HepG2 (cell line): ENCODE data around the gene HOXC5. TPM values are rescaled to one million over a fixed set of nuclear protein-coding genes. Genes with fewer than 3 reads are reported as not detected.

Source experiments
- DMAP1 ChIP-seq: IDR thresholded peaks from 2 replicates; pipeline ENCODE4 v1.6.1; 2016
- FOSL1 ChIP-seq: sonication (generic); formaldehyde crosslinking; IDR thresholded peaks from 2 replicates; pipeline ENCODE4 v1.9.0; 2021; ENCODE audit warnings: missing genetic modification reagents, borderline replicate concordance
- GATAD1 ChIP-seq: IDR thresholded peaks from 2 replicates; pipeline ENCODE4 v1.6.1; 2016; ENCODE audit warnings: missing genetic modification reagents, missing compliant biosample characterization
- IRF2 ChIP-seq: IDR thresholded peaks from 2 replicates; pipeline ENCODE4 v1.6.1; 2018; ENCODE audit warnings: missing genetic modification reagents, missing compliant biosample characterization
- MEIS1 ChIP-seq: sonication (generic); formaldehyde crosslinking; IDR thresholded peaks from 2 replicates; pipeline ENCODE4 v1.9.0; 2021; ENCODE audit warnings: mild to moderate bottlenecking, missing genetic modification reagents, moderate library complexity, borderline replicate concordance
- NBN ChIP-seq: fragments of 450-650 bp; conservative IDR thresholded peaks from 2 replicates; pipeline ENCODE4 v1.6.1; 2017
- NRL ChIP-seq: sonication (generic); formaldehyde crosslinking; IDR thresholded peaks from 2 replicates; pipeline ENCODE4 v1.5.0; 2020; ENCODE audit warnings: missing genetic modification reagents, mild to moderate bottlenecking, moderate library complexity, borderline replicate concordance
- XRCC5 ChIP-seq: fragments of 200-400 bp; formaldehyde crosslinking; optimal IDR thresholded peaks from 2 replicates; pipeline ENCODE3; 2017; ENCODE audit warnings: mild to moderate bottlenecking, low read length
- YEATS4 ChIP-seq: sonication (generic); formaldehyde crosslinking; IDR thresholded peaks from 2 replicates; pipeline ENCODE4 v1.4.0; 2020; ENCODE audit warnings: missing genetic modification reagents, borderline replicate concordance
- YY1 ChIP-seq: IDR thresholded peaks from 2 replicates; pipeline ENCODE4 v1.6.1; 2011; ENCODE audit warnings: low read length, low read depth, moderate library complexity, mild to moderate bottlenecking; ENCODE audit not compliant: insufficient read depth, insufficient replicate concordance
- ZNF235 ChIP-seq: sonication (generic); formaldehyde crosslinking; IDR thresholded peaks from 2 replicates; pipeline ENCODE4 v1.8.1; 2023; ENCODE audit warnings: mild to moderate bottlenecking, missing genetic modification reagents, borderline replicate concordance
- ZNF451 ChIP-seq: sonication (generic); formaldehyde crosslinking; IDR thresholded peaks from 2 replicates; pipeline ENCODE4 v1.5.0; 2020; ENCODE audit warnings: mild to moderate bottlenecking, missing genetic modification reagents
- ZNF615 ChIP-seq: sonication (generic); formaldehyde crosslinking; IDR thresholded peaks from 2 replicates; pipeline ENCODE4 v1.5.0; 2020; ENCODE audit warnings: mild to moderate bottlenecking, missing genetic modification reagents, borderline replicate concordance
- polyA plus RNA-seq, 8 experiments: library from polyadenylated mRNA; depleted of rRNA in 3 of 8; stranded (reverse) in 7 of 8; unstranded in 1 of 8; fragments of >200 nt; fragmentation: Illumina TruSeq in 4 of 8; extraction: Trizol in 4 of 8; gene quantifications; 2 replicates each; pipeline versions ENCODE4 v1.2.1 to v1.2.3, GENCODE V29; 2011 to 2016; ENCODE audit warnings: low read depth in 4 of 8, missing spikeins in 1 of 8, mixed read lengths in 1 of 8; ENCODE audit not compliant: insufficient read depth in 1 of 8
- total RNA-seq, 5 experiments: library from RNA; depleted of rRNA; stranded (reverse); fragments of >200 nt; fragmentation: Illumina TruSeq; extraction: Trizol; gene quantifications; 2 replicates each; pipeline ENCODE4 v1.2.3, GENCODE V29; 2016; ENCODE audit warnings: low read depth in 1 of 5
- TF ChIP-seq, protein P1 (sequence below): IDR thresholded peaks from 2 replicates; pipeline ENCODE4 v1.6.1; 2016
- TF ChIP-seq, protein P2 (sequence below): IDR thresholded peaks from 2 replicates; pipeline ENCODE4 v1.6.1; 2012; ENCODE audit warnings: inconsistent platforms
- TF ChIP-seq, protein P3 (sequence below): IDR thresholded peaks from 2 replicates; pipeline ENCODE4 v1.6.1; 2016
- TF ChIP-seq, protein P4 (sequence below): sonication (generic); formaldehyde crosslinking; IDR thresholded peaks from 2 replicates; pipeline ENCODE4 v1.5.0; 2020; ENCODE audit warnings: mild to moderate bottlenecking, low read depth, missing genetic modification reagents, borderline replicate concordance
- TF ChIP-seq, protein P5 (sequence below): sonication (generic); formaldehyde crosslinking; IDR thresholded peaks from 2 replicates; pipeline ENCODE4 v1.5.1; 2020; ENCODE audit warnings: mild to moderate bottlenecking, missing genetic modification reagents, borderline replicate concordance
- TF ChIP-seq, protein P6 (sequence below): sonication (generic); formaldehyde crosslinking; IDR thresholded peaks from 2 replicates; pipeline ENCODE4 v1.4.0; 2020; ENCODE audit warnings: missing genetic modification reagents

HOXC5 gene
- total and polyA plus RNA-seq, 2 of the 13 experiments (the other 11 are each of a cell fraction or from before 2014, with no cell fraction given) = not detected

DNA sequence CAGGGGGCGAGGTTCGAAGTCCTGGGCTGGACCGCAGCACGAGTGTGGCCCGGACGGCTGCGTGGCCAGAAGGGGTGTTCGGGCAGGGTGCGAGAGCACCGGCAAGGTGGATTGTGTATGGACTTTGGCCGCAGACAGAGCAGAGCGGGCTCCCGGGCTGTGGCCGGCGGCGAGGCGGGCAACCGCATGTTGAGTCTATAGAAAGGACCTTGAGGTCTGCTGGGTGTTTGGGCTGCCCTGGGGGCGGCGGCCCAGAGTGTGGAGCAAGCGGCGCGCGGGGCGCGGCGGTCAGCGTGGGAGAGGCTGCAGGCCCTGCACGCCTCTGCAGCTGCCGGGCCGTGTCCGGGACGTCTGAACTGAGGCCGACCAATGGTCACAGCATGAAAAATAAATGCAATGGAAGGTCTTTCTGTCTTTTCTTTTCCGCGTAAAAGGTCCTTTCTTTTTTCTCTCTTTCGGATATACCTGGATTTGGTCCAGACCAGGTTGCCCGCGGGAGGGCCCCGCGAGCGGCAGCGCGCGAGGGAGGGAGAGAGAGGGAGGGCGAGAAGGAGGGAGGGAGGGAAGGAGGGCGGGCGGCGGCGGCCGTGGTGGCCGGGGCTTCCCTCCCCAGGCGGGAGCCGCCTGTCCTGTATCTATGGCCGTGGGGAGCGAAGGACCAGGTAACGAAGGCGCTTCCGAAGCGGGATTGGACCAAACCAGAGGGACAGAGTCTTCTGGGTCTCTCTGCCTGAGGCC is 38.4 kb upstream of the HOXC5 start (continued):
- TF ChIP-seq, protein P1, sequence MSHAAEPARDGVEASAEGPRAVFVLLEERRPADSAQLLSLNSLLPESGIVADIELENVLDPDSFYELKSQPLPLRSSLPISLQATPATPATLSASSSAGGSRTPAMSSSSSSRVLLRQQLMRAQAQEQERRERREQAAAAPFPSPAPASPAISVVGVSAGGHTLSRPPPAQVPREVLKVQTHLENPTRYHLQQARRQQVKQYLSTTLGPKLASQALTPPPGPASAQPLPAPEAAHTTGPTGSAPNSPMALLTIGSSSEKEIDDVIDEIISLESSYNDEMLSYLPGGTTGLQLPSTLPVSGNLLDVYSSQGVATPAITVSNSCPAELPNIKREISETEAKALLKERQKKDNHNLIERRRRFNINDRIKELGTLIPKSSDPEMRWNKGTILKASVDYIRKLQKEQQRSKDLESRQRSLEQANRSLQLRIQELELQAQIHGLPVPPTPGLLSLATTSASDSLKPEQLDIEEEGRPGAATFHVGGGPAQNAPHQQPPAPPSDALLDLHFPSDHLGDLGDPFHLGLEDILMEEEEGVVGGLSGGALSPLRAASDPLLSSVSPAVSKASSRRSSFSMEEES = no peak
- TF ChIP-seq ZNF451 (CRISPR knock-in tag) = no peak
- TF ChIP-seq, protein P2, sequence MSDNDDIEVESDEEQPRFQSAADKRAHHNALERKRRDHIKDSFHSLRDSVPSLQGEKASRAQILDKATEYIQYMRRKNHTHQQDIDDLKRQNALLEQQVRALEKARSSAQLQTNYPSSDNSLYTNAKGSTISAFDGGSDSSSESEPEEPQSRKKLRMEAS = peak; percentile 87
- TF ChIP-seq, protein P3, sequence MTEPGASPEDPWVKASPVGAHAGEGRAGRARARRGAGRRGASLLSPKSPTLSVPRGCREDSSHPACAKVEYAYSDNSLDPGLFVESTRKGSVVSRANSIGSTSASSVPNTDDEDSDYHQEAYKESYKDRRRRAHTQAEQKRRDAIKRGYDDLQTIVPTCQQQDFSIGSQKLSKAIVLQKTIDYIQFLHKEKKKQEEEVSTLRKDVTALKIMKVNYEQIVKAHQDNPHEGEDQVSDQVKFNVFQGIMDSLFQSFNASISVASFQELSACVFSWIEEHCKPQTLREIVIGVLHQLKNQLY (CRISPR knock-in tag) = no peak
- peak; percentile 17 for TF ChIP-seq YY1
- no peak for TF ChIP-seq ZNF615 (CRISPR knock-in tag)
- peak; percentile 51; the same call in 1 of the 2 replicates for TF ChIP-seq DMAP1 (CRISPR knock-in tag)
- TF ChIP-seq, protein P4, sequence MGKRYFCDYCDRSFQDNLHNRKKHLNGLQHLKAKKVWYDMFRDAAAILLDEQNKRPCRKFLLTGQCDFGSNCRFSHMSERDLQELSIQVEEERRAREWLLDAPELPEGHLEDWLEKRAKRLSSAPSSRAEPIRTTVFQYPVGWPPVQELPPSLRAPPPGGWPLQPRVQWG (CRISPR knock-in tag) = no peak
- TF ChIP-seq XRCC5 = peak; percentile 48
- TF ChIP-seq MEIS1 (CRISPR knock-in tag) = peak; percentile 31; the same call in 1 of the 2 replicates
- TF ChIP-seq FOSL1 (CRISPR knock-in tag) = no peak
- no peak for TF ChIP-seq NBN
- no peak for TF ChIP-seq GATAD1 (CRISPR knock-in tag)
- TF ChIP-seq, protein P5, sequence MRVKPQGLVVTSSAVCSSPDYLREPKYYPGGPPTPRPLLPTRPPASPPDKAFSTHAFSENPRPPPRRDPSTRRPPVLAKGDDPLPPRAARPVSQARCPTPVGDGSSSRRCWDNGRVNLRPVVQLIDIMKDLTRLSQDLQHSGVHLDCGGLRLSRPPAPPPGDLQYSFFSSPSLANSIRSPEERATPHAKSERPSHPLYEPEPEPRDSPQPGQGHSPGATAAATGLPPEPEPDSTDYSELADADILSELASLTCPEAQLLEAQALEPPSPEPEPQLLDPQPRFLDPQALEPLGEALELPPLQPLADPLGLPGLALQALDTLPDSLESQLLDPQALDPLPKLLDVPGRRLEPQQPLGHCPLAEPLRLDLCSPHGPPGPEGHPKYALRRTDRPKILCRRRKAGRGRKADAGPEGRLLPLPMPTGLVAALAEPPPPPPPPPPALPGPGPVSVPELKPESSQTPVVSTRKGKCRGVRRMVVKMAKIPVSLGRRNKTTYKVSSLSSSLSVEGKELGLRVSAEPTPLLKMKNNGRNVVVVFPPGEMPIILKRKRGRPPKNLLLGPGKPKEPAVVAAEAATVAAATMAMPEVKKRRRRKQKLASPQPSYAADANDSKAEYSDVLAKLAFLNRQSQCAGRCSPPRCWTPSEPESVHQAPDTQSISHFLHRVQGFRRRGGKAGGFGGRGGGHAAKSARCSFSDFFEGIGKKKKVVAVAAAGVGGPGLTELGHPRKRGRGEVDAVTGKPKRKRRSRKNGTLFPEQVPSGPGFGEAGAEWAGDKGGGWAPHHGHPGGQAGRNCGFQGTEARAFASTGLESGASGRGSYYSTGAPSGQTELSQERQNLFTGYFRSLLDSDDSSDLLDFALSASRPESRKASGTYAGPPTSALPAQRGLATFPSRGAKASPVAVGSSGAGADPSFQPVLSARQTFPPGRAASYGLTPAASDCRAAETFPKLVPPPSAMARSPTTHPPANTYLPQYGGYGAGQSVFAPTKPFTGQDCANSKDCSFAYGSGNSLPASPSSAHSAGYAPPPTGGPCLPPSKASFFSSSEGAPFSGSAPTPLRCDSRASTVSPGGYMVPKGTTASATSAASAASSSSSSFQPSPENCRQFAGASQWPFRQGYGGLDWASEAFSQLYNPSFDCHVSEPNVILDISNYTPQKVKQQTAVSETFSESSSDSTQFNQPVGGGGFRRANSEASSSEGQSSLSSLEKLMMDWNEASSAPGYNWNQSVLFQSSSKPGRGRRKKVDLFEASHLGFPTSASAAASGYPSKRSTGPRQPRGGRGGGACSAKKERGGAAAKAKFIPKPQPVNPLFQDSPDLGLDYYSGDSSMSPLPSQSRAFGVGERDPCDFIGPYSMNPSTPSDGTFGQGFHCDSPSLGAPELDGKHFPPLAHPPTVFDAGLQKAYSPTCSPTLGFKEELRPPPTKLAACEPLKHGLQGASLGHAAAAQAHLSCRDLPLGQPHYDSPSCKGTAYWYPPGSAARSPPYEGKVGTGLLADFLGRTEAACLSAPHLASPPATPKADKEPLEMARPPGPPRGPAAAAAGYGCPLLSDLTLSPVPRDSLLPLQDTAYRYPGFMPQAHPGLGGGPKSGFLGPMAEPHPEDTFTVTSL (CRISPR knock-in tag) = no peak
- TF ChIP-seq, protein P6, sequence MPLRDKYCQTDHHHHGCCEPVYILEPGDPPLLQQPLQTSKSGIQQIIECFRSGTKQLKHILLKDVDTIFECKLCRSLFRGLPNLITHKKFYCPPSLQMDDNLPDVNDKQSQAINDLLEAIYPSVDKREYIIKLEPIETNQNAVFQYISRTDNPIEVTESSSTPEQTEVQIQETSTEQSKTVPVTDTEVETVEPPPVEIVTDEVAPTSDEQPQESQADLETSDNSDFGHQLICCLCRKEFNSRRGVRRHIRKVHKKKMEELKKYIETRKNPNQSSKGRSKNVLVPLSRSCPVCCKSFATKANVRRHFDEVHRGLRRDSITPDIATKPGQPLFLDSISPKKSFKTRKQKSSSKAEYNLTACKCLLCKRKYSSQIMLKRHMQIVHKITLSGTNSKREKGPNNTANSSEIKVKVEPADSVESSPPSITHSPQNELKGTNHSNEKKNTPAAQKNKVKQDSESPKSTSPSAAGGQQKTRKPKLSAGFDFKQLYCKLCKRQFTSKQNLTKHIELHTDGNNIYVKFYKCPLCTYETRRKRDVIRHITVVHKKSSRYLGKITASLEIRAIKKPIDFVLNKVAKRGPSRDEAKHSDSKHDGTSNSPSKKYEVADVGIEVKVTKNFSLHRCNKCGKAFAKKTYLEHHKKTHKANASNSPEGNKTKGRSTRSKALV (CRISPR knock-in tag) = peak; percentile 72; the same call in 1 of the 2 replicates
- TF ChIP-seq ZNF235 (CRISPR knock-in tag) = no peak
- 0 out of 2 replicates have a peak, but pooled peaks have one; percentile 19 for TF ChIP-seq YEATS4 (CRISPR knock-in tag)
- peak; percentile 54; the same call in 1 of the 2 replicates for TF ChIP-seq NRL (CRISPR knock-in tag)
- no peak for TF ChIP-seq IRF2
